Cardiac fibroblast (primary cell): ENCODE measurements around the gene FAM13A.
"Not testable (repeated sequence)": the region's sequence is repeated elsewhere in the genome, so short reads cannot be mapped to it uniquely, and the experiment has no call there.

Source experiments
- DNase-seq, 2 donors: peaks; one replicate each; pipeline versions ENCODE4 v3.0.0 to v3.0.0-alpha.2; 2010; ENCODE audit warnings: low read depth in 2 of 2
- H3K4me3 ChIP-seq, 2 donors: replicated peaks in 1 of 2; 1 replicate in 1 of 2; 2 replicates in 1 of 2; pipeline ENCODE4 v1.5.1; 2011; ENCODE audit warnings: low read depth in 2 of 2, low read length in 2 of 2, mild to moderate bottlenecking in 2 of 2, moderate library complexity in 1 of 2
- TF ChIP-seq, protein P1 (sequence below): IDR thresholded peaks from one replicate; pipeline ENCODE4 v1.5.1; 2011; ENCODE audit warnings: low read depth, mild to moderate bottlenecking, low read length, inconsistent platforms

The FAM13A gene

DNA sequence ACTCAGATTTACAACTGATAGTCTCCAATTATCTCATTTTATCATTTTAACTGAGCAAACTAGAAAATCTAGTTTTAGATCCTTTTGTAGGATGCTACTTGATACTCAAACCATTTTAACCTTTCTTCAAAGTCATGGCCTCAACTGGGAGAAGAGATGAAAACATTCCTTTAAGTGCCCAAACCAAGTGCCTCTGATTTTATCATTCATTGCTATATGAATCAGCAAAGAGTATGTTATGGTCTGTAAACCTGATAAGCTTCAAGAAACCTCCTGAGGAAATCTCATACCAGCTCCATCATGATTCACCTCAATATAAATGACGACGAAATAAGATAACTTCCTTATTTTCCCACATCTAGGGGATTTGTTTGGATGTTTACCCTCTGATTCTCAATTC is 119.9 kb downstream of the FAM13A start:
- DNase-seq: peak; percentile 12 to 63
- TF ChIP-seq, protein P1, sequence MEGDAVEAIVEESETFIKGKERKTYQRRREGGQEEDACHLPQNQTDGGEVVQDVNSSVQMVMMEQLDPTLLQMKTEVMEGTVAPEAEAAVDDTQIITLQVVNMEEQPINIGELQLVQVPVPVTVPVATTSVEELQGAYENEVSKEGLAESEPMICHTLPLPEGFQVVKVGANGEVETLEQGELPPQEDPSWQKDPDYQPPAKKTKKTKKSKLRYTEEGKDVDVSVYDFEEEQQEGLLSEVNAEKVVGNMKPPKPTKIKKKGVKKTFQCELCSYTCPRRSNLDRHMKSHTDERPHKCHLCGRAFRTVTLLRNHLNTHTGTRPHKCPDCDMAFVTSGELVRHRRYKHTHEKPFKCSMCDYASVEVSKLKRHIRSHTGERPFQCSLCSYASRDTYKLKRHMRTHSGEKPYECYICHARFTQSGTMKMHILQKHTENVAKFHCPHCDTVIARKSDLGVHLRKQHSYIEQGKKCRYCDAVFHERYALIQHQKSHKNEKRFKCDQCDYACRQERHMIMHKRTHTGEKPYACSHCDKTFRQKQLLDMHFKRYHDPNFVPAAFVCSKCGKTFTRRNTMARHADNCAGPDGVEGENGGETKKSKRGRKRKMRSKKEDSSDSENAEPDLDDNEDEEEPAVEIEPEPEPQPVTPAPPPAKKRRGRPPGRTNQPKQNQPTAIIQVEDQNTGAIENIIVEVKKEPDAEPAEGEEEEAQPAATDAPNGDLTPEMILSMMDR: no peak
- no peak overlapping the region for H3K4me3 ChIP-seq

DNA sequence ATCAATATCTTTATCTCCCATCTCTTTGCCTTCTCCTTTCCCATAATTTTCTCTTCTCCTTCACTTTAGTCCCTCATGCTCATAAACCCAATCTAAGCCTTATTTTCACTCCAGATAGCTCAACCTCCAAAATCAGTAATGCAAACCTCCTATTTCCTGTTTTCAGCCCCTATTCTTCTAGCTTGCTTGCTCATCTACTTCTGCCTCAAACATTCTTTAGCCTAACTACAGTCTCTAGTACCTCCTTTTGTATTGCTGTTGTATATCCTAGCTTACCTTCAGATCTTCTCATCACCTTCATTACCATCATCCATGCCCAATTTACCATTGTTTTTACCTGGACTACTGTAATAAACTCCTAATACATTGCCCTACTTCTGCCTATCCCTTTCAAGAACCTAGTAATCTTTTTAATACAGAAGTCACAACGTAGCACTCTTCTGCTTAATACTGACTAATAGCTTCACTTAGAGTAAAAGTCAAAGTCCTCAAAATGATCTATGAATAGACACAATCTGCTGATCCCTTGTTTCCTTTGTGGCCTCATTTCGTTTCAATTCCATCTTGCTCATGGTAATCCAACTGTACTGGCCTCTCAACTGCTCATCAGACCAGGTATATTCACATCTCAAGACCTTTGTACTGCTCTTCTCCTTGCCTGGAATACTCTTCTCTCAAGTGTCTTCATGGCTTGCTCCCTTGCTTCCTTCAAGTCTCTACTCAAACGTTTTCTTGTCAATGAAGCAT is 123.4 kb downstream of the FAM13A start:
- TF ChIP-seq, protein P1: no peak
- no peak overlapping the region for H3K4me3 ChIP-seq
- DNase-seq: no peak

DNA sequence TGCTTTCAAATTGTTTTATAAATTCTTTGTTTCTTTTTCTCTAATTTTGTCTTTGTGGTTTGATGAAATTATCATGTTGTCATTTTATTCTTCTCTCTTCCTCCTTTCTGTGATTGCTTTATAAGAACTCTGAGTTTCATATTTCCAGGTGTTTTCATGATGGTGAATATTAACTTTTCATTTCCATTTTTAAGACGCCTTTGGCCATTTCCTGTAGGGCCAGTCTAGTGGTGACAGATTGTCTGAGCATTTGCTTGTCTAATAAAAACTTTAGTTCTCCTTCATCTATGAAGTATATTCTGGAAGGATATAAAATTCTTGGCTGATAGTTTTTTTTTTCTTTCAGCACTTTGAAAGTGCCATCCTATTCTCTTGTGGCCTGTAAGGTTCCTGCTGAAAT is 128.1 kb downstream of the FAM13A start:
- DNase-seq: peak in 1 of 2 donors; percentile 10
- H3K4me3 ChIP-seq: no peak overlapping the region
- TF ChIP-seq, protein P1: no peak

- H3K4me3 ChIP-seq: no peak overlapping the region
- no peak for DNase-seq
- TF ChIP-seq, protein P1: no peak
These were observed 129.6 kb downstream of the FAM13A start for GRCh38 chr4:88927420-88927819.

DNA sequence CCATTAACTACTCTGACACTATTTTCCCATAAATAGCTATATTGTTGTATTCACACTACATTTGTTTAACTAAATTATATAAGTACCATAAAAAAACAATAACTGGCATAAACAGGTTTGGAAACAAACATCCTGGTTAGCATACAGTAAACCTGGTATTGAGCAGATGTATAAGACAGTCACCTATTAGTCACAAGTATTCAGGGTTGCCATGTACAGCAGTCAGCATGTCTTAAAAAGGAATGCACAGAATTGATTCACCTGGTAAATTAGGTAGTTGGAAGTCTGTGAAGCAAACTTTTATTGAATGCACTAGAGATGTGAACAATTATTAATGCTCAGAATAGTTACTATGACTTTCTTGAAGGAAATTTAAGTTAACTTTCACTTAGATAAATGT is 137.9 kb downstream of the FAM13A start:
- DNase-seq: no peak
- no peak overlapping the region for H3K4me3 ChIP-seq
- TF ChIP-seq, protein P1: no peak

GRCh38 chr4:88913181-88913580 is 143.8 kb downstream of the FAM13A start:
- not testable (repeated sequence) for H3K4me3 ChIP-seq, DNase-seq

GRCh38 chr4:88911246-88912212 is 145.5 kb downstream of the FAM13A start:
- no peak for DNase-seq
- no peak overlapping the region for H3K4me3 ChIP-seq
- TF ChIP-seq, protein P1: no peak
